HG02870 (cell line): ENCODE results near the gene NRGN.

ENCODE experiments used
- ATAC-seq: cut with Tn5 transposase; IDR thresholded peaks from one replicate; pipeline ENCODE4 v1.9.1; 2021; ENCODE audit warnings: mild to moderate bottlenecking, moderate library complexity; ENCODE audit not compliant: unreplicated experiment

NRGN gene

DNA sequence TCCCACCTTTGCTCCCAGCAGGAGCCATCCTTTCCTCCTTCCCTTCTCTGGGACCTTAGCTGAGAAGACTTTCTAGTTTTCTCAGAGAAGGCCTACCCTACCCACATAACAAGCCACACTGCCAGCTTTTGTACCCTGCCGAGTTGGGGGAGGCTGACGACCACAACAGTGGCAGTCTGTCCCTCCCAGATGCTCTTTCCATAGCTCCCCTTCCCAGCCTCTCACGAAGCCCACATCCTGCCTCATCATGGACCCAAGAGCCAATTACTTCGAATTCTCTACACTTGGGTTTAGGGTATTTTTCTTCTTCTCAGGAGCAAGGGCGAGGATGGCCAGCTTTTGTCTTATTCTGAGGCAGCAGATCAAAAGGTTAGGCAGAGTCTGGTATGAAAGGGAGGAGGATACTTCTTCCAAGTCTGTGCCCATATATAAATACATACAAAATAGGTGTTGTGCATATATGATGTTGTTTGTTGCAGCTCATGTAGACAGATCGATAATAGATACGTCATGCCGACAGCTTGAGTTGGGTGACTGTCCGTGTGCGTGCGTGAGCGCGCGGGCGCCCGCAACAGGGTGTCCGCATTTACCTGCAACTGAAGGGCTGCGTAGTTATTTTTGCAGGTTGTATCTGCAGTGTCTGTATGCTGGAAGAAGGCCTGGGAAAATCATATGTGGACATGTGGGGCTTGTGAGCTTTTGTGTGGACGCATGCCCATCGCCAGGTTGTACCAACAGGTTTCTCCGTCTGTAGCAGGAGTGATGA is 846 bp upstream of the NRGN start:
- no peak for ATAC-seq

DNA sequence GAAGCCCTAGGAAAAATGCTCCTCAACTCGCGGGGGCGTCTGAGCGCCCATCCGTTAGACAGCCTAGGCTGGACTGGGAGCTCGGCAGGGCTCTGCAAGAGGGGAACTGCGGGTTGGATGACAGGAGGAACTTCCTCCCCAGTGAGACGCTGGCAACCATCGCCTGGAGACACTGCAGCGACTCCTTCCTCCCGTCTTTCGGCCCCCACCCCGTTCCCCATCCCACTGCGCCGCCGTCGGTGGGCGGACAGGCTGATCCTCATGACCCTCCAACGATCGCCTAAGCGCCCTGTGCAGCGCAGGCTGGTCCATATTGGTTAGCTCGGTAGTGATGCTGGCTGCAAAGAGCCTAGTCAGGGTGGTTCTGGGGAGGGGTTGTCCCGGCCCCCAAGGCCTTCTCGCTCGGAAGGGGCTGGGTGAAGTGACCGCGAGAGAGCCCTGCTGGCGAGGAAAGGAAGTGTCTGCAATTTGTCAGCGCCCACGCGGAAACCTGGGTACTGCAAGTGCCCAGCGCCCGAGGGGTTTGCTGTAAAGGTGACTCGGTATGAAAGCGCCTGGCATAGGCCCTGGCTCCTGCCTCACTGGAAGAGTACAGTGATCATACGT is 638 bp downstream of the NRGN start:
- ATAC-seq, result peak; percentile 33

DNA sequence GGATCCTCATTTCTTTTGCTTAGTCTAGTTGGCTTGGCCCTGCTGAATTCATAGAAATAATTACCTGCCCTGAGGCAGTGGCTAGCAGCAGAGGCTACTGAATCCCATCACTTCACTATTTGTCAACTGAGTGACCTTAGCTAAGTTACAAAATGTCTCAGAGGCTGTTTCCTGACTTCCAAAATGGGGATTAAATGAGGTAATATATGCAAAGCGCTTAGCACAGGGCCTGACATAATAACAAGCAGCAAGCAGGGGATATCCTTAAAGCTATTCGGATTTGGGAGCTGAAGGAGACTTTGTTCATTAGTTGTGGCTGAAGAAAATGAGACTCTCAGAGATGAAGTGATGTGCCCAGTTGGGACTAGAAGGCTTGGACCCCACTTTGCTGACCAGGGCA is 2.8 kb downstream of the NRGN start:
- no peak for ATAC-seq

DNA sequence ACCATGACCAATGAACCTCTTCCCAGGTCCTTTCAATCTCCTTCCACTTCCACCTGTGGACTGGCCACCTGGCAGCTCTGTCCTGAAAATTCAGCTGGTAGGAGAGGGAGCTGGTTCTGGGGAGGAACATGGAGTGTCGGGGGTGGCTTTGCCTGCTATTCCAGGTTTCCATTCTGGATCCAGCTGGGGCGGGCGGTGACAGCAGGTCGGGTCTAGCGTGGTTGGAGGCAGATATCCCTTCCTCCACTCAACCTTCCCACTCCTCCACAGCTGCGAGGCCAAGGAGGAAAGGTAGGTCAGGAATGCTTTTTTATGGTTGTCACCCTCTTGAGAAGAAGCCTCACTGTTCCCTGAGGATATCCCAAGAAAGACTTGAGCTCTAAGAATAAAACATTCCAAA is 3.3 kb downstream of the NRGN start:
- ATAC-seq, result no peak

DNA sequence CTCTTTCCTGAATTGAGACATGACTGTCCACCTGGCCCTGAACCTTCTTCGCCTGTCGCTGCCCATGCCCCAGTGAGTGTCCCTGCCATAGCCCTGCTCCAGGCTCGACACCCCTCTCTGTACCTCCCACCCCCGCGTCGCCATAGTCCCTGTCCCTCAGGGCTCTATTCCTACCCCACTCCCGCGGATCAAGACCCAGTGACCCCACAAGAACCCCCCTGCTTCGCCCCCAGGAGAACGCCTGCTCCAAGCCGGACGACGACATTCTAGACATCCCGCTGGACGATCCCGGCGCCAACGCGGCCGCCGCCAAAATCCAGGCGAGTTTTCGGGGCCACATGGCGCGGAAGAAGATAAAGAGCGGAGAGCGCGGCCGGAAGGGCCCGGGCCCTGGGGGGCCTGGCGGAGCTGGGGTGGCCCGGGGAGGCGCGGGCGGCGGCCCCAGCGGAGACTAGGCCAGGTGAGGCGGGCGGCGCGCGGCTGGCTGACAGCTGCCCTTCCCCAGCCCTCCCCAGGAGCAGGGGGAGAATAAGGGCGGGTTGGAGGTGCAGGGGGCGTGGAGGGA is 5.6 kb downstream of the NRGN start:
- ATAC-seq, result no peak

DNA sequence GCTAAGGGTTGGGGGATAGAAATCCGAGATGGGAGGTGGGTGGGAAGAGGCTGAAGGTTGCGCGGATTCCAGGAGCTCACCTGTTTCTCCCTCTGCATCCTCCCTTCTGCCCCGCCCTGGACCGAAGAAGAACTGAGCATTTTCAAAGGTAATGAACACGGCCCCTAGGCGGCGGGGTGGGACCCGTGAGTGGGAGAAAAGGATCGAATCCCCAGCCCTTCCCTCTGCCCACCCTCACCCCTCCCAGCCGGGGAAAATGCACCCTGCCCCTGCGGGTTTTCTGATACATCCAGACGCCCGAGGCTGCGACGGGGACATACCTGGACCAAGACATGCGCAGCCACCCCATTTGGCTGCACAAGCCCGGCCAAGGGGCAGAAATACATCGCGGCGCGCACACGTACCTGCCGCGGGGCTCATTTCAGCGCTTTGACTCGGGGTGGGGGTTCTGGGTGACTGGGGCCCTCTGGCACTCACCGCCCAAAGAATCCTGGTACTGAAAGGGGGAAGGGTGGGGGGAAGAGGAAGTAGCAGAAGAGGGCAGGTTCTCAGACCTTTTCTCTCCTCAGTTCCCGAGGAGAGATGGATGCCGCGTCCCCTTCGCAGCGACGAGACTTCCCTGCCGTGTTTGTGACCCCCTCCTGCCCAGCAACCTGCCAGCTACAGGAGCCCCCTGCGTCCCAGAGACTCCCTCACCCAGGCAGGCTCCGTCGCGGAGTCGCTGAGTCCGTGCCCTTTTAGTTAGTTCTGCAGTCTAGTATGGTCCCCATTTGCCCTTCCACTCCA is 6.3 kb downstream of the NRGN start:
- ATAC-seq, result peak; percentile 10

DNA sequence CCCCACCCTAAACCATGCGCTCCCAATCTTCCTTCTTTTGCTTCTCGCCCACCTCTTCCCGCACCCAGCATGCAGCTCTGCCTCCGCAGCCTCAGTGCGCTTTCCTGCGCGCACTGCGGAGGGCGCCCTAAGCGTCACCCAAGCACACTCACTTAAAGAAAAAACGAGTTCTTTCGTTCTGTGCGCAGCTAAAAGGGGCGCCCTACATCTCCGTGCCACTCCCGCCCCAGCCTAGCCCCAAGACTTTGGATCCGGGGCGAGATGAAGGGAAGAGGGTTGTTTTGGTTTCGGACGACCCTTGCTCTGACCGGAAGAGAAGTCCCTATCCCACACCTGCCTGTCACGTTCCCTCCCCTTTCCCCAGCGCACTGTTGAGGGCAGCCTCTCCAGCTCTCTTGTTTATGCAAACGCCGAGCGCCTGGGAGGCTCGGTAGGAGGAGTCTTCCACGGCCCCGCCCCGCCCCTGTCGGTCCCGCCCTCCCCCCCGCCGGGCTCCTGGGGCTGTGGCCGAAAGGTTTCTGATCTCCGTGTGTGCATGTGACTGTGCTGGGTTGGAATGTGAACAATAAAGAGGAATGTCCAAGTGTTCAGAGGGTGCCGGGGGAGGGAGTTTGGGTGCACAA is 7.0 kb downstream of the NRGN start:
- ATAC-seq, result peak; percentile 88

DNA sequence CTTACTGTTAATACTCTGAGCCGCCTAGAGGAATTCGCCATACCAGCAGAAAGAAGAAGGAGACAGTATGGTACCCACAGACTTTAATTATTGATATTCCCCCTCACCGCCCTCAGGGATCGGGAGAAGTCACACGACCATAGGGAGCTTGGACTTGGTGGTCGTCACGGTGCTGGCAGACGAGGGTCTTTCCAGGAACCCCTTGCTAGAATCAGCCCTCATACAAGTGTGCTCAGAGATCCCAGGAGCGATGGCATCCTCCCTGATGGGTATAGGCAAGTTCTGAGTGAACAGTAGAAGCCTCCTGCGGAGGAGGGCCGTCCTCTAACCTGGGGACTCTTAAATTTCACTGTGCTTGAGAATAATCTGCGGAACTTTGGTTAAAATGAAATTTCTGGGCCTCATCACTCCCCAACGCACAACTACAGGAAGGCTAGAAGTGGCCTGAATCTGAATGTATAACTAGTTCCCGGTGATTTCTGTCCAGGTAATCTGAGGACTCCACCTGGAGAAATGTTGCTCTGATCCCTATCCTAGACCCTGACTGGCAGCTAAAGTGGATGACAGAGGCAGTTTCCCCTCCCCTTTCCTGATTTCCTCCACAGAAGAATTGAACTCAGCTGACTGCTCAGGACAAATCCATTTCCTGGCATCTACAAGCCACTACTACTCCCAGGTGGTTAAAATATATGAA is 7.8 kb downstream of the NRGN start:
- ATAC-seq, result no peak

DNA sequence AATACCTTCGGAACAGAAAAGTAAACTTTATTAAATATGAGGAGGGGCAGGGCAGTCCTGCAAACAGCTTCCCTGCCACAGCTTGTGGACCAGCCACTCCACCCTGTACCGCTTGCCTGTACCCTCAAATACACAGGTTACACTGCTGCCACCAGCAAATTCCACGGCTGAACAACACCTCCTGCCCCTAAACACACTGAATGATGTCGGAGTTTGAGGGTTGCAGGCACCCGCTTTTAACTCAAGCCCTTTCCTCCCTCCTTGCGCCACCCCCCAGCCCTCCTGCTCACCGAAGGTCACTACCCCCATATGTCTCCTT is 8.3 kb downstream of the NRGN start:
- no peak for ATAC-seq

DNA sequence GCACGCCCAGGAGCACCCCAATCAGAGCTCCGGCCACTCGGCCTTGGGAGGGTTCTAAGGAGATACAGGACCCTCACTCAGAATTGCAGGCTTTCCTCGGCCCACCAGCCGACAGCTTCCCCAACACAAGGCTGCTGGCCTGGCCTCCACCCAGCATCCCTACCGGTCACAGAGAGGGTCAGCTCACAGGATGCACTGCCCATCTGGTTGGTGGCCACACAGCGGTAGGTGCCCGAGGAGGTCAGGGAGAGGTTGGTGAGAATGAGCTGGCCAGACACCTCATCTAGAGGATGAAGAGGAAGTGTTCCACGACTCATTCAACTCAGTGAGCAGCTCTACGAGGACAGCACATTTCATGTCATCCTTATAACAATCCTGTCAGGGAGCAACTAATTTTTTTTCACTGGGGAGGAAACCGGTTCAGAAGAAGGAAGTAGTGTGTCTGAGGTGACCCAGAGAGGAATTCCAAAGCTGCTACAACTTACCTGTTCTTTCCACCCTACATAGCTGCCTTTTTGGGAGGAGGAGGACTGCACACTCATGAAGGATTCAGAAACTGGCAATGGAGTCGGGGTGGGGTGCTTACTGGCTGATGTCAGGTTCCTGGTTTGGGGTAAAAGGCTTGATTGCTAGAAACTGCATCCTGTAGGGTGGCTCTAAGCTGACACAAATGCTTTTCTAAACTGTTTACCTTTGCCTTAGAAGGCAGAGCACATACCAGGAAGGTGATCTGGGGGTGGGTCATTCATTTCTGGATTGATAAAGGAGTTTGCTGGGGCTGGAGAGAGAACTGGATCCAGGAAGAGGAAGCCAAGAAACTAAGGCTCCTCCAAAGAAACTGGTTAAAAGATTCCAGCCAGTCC is 9.0 kb downstream of the NRGN start:
- ATAC-seq, result no peak

DNA sequence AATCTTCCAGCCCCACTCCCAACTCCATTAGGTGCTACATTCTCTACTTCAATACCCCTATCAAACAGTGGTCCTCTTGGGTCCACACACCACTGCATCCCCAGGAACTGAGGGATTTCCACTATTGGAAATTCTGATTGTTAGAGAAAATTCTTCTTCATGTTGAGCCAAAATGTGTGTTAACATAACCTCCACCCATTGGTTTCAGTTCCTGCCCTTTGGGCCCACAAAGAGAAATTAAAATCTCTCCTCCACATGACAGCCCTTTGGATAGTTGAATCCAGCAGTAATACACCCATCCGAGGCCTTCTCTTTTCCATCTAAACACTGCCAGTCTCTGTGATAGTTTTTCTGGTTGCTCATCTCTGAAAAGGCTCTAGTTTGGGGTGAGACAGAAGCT is 10.2 kb downstream of the NRGN start:
- ATAC-seq, result no peak

DNA sequence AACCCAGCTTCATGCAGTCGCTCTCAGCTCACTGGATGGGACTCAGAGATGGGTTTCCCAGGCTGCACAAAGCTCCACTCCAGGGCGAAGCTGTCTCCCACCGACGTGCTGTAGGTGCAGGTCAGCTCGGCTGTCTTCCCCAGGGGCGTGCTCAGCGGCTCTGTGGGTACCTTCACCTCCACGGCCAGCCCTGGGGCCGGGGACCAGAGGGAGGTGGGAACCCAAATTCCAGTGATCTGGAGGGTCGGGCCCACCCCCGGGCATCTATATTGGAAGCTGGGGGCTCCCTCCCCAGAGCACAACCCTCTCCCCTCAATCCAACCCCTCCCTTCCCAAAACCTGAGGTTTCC is 11.6 kb downstream of the NRGN start:
- no peak for ATAC-seq

DNA sequence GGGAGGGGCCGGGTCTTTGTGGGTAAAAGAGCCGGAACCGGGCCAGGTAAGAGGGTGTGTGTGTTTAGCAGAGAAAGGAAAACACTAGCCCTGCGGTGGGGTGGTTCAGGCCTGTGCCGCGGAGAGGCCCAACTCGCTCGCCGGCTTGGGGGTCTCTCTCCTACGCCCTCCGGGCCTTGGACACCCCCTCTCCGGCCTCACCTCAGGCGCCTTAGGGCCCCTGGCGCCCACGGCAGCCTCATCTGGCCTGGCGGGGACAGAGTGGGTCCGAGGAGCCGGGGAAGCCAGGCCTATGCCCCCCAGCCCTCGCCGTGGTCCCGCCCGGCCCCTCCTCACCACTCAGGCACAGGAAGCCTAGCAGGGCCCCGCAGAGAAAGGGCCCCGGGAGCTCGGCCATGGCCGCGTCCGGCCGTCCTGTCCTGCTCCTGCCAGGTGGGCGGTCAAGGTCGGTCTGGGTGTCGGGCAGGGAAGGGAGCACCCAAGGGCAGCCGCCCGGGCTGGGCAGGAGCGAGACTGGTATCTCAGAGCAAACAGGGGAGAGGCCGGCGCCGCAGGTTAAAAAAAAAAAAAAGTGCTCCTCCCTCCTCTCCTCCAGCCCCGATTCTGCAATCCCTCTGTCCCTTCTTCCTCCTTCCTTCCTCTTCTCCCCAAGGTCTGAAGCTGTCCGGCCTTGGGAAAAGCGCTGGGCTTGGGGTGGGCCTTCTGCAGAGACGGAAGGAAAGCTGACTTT is 12.2 kb downstream of the NRGN start, which contains the start of gene VSIG2:
TSS of gene VSIG2 (minus strand) at position 515 of the 730 bp plus-strand sequence. CDS start at position 397, 118 bp downstream.
- no peak for ATAC-seq

DNA sequence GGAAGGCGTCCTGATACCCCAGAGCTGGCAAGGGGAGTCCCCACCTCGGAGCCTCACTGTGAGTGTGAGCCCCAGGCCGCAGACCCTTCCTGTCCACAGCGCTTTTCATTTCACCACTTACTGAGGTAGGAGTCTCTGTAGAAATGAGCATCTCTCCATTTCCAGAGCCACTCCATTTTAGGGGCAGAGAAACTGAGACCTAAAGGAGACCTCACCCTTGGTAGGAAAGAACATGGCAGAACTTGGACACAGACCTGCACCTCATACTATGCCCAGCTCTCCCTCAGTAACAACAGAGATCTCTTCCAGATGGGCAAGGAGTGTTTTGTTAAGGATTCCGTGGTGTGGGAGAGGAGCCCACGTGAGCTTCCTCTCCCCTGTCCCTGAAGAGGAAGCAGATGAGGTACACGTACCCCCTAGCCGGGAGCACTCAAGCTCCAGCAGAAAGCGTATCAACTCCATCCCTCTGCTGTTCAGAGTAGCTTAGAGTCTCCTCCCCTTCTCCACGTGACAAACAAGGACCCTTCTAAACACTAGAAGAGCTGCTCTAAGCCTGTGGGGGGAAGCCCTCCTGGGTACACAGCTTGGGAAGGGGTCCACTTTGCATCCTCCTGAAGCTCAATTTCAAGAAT is 12.8 kb downstream of the NRGN start:
- ATAC-seq, result no peak

DNA sequence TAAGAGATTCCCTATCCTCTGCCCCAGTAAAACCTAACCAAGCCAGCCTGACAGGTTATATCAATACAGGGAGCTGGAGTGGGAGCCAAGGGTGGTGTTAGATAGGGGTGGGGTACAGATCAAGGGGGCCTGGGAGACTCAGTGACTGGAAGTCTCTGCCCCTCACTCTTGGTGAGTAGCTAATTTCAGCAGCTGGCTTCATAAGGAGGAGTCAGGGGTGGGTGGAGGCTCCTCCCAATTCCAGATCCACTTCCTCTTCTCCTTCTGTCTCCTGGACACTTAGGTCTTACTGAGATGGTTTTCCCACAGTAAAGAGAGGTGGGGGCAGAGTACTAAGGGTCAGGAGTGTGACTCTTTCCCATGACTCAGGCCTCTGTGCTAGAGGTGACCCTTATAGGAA is 13.5 kb downstream of the NRGN start:
- ATAC-seq, result no peak

DNA sequence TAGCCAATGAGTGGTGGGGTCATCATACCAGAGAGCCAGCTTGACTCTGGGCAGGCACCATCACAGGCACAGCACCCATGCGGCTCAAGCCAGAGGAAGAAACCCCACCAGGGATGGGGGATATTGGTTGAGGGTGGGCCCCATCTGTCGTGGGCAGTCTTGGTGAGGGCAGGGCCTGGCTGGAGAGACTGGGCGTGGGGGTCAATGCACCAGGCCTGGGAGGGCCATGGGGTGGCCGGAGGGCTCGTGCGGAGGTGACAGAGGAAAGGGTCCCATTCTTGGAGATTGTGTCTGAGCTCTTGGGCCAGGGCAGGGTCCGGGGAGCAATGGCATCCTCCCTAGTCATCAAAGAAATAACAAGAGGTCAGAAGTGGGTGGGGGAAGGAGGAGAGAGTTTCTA is 13.9 kb downstream of the NRGN start:
- no peak for ATAC-seq

DNA sequence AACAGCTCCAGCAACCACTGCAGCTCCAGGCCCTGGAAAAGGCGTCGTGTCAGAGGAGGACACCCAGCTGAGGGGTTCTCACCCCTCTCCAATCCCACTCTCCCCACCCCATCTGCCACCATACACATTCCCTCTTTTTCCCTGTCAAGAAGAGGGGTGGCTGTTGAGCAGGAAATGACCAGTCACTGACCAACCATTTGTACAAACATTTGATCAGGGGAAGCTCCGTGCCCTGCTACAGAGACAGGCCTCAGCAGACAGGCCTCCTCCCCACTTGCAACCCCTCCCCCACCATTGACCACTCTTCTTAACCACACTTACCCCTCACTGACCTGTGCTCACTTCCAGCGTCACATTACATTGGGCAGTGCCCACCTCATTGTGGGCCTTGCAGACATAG is 14.6 kb downstream of the NRGN start:
- no peak for ATAC-seq

DNA sequence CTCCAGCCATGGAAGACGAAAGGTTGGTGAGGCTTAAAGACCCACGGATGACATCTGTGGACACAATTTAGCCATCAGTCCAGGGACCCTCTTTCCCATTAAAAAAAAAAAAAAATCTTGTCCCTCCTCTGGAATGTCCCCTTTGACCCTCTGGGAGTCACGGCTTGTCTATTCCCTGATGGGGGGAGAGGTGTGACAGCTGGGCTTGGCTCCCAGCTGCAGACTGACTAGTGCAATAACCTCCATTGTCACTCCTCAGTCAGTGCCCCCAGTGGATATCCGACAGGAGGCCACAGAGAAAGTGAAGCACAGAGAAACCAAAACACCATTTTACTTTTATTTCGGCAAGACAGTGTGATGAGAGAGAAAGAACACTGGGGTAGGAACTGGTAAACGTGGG is 15.0 kb downstream of the NRGN start:
- ATAC-seq, result no peak
